ENCODE results near the gene TMEM45A. TPM values are rescaled to one million over a fixed set of nuclear protein-coding genes. Genes with fewer than 3 reads are reported as not detected.

Gene TMEM45A
- polyA plus RNA-seq, 1 donor from 2014 or later, result 2.4 TPM

- H3K4me2 ChIP-seq (ENCODE audit: low read length), result no peak overlapping the region
Observed at GRCh38 chr3:100556673-100557310, 64.4 kb downstream of the TMEM45A start.

GRCh38 chr3:100558233-100558632 lies 65.8 kb downstream of the TMEM45A start:
- H4K20me1 ChIP-seq (ENCODE audit: insufficient read depth), result no peaks in the 10 kb centered on the region
- no peaks in the 10 kb centered on the region for H3K79me2 ChIP-seq (replicated peaks; ENCODE audit: insufficient read depth, low read length)
- no peaks in the 10 kb centered on the region for H3K9me3 ChIP-seq (ENCODE audit: low read length)
- no peak overlapping the region for H3K9ac ChIP-seq (ENCODE audit: low read length)
- no peak overlapping the region for H3K4me3 ChIP-seq (ENCODE audit: low read length)
- no peak overlapping the region for H2AFZ ChIP-seq (ENCODE audit: low read depth, low read length)
- no peaks in the 10 kb centered on the region for H3K9me2 ChIP-seq (ENCODE audit: insufficient read depth, low read length)
- H3F3A ChIP-seq (ENCODE audit: insufficient read depth, low read length, poor library complexity, severe bottlenecking), result no peaks in the 10 kb centered on the region
- H3K4me2 ChIP-seq (ENCODE audit: low read length), result no peak overlapping the region
- no peaks in the 10 kb centered on the region for H3K36me3 ChIP-seq (ENCODE audit: insufficient read depth, low read length)
- H3K27me3 ChIP-seq (ENCODE audit: insufficient read depth, low read depth, low read length), result no peaks in the 10 kb centered on the region
- no peak overlapping the region for H3K27ac ChIP-seq (ENCODE audit: low read length)
- no peak for TF ChIP-seq POLR2AphosphoS5 (IDR thresholded peaks at IDR 0.05)
- TF ChIP-seq SMC3 (conservative IDR thresholded peaks at IDR 0.05; ENCODE audit: poor library complexity), result no peak
- TF ChIP-seq CTCF (IDR thresholded peaks at IDR 0.05; ENCODE audit: poor library complexity, severe bottlenecking), result no peak
- no peak for TF ChIP-seq EP300 (conservative IDR thresholded peaks at IDR 0.05; ENCODE audit: poor library complexity, severe bottlenecking)
- no peak for TF ChIP-seq EZH2 (IDR thresholded peaks at IDR 0.05; ENCODE audit: borderline replicate concordance, insufficient read depth, low read length, poor library complexity, severe bottlenecking)
- no peak for TF ChIP-seq MXI1 (conservative IDR thresholded peaks at IDR 0.05; ENCODE audit: poor library complexity, severe bottlenecking)

More at GRCh38 chr3:100556673-100557310, 64.4 kb downstream of the TMEM45A start:
- no peaks in the 10 kb centered on the region for H3K9me3 ChIP-seq (ENCODE audit: low read length)
- no peaks in the 10 kb centered on the region for H3K79me2 ChIP-seq (replicated peaks; ENCODE audit: insufficient read depth, low read length)
- H3K27me3 ChIP-seq (ENCODE audit: insufficient read depth, low read depth, low read length), result no peaks in the 10 kb centered on the region
- H3K27ac ChIP-seq (ENCODE audit: low read length), result no peak overlapping the region
- no peak overlapping the region for H3K4me3 ChIP-seq (ENCODE audit: low read length)
- H3F3A ChIP-seq (ENCODE audit: insufficient read depth, low read length, poor library complexity, severe bottlenecking), result no peaks in the 10 kb centered on the region
- no peaks in the 10 kb centered on the region for H3K36me3 ChIP-seq (ENCODE audit: insufficient read depth, low read length)
- H2AFZ ChIP-seq (ENCODE audit: low read depth, low read length), result no peak overlapping the region
- H3K9me2 ChIP-seq (ENCODE audit: insufficient read depth, low read length), result no peaks in the 10 kb centered on the region
- H4K20me1 ChIP-seq (ENCODE audit: insufficient read depth), result no peaks in the 10 kb centered on the region
- no peak overlapping the region for H3K9ac ChIP-seq (ENCODE audit: low read length)
- TF ChIP-seq POLR2AphosphoS5 (IDR thresholded peaks at IDR 0.05) (no peak), SMC3 (conservative IDR thresholded peaks at IDR 0.05; ENCODE audit: poor library complexity) (no peak), EP300 (conservative IDR thresholded peaks at IDR 0.05; ENCODE audit: poor library complexity, severe bottlenecking) (no peak), RAD21 (conservative IDR thresholded peaks at IDR 0.05) (no peak), MXI1 (conservative IDR thresholded peaks at IDR 0.05; ENCODE audit: poor library complexity, severe bottlenecking) (no peak), TAF1 (IDR thresholded peaks at IDR 0.05; ENCODE audit: low read depth) (no peak), CTCF (IDR thresholded peaks at IDR 0.05; ENCODE audit: poor library complexity, severe bottlenecking) (no peak), REST (IDR thresholded peaks at IDR 0.05; ENCODE audit: borderline replicate concordance) (no peak)

All from neural cell (in vitro differentiated cells).